Measurements from ENCODE around the gene CD9.
A peak's percentile ranks its signal among the peaks of the same experiment; 100 is the strongest.
"Not testable (repeated sequence)": the region's sequence is repeated elsewhere in the genome, so short reads cannot be mapped to it uniquely, and the experiment has no call there.

CD9 gene

DNA sequence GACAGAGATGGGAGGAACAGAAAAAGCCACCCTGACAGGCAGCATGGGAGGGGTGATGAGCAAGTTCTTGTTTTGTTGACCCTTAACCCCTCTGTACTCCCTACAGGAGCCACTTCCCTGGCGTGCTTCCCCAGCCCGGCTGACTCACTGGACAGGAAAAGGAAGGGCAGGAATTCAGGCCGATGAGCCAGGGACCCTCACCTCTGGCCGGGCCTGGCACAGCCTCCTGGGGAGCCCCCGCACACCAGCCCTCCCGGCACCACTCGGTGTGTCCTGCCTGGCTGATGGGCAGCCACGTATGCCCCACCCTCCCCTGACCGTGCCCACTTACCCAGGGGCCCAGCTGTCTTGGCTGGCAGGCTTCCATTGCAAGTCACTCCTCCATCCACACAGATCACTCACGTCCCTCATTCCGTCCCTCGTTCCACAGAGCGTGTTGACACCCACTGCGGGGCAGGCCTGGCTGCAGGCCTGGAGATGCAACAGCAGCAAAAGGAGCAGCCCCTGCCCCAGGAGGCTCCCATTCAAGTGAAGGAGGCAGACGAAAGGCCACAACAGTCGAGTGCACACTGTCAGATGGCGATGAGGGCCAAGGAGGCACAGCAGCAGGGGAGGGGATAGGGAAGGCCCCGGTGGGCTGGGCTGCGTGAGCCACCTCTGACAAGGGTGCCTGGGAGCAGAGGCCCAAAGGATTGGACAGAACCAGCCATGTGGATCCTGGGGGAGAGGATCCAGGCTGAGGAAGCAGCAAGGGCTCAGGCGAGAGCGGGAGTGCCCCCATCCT is 19.7 kb upstream of the CD9 start:
- ATAC-seq = no peak

DNA sequence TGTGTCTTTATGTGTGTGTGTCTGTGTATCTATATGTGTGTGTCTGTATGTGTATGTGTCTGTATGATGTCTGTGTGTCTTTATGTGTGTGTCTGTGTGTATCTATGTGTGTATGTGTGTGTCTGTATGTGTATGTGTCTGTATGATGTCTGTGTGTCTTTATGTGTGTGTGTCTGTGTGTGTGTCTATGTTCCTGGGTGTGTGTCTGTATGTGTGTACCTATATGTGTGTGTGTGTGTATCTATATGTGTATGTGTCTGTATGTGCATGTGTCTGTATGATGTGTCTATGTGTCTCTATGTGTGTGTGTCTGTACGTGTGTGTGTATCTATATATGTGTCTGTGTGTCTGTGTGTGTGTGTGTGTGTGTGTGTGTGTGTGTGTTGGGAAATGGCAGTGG is 19.0 kb upstream of the CD9 start:
- DNase-seq (no peak), ATAC-seq (no peak)

More for the DNA sequence above, 19.7 kb upstream of the CD9 start:
- DNase-seq = no peak

DNA sequence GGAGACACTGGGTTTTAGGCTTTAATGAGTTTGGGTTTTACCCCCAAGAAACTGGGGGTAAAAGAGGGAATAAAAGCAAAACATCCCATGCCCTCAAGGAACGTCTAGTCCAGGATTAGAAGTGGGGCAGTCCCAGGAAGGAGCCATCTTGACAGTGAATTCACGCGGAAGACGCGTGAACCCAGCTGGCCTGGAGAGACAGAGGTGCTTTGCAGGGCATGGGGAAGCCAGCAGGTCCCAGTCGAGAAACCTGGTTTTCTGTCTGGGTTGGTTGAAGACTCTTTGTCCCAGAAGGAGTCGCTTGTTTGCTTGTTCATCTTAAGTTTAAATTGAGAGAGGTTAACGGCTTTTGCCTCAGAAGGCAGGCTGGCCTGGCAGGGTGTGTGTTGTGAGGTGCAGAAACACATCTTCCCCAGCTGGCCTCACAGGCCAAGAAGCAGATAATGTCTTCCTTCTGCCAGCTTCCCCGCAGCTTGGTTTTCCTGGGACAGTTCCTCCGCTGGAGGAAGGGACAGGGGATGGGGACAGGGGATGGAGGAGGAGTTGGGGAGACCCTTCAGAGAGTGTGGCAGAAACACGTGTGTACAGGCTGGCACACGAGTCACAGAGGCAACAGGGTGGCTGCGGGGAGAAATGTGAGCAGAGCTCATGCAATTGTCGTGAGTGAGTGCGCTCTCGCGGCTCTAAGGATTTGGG is 18.5 kb upstream of the CD9 start:
- ATAC-seq (no peak), DNase-seq (no peak)

DNA sequence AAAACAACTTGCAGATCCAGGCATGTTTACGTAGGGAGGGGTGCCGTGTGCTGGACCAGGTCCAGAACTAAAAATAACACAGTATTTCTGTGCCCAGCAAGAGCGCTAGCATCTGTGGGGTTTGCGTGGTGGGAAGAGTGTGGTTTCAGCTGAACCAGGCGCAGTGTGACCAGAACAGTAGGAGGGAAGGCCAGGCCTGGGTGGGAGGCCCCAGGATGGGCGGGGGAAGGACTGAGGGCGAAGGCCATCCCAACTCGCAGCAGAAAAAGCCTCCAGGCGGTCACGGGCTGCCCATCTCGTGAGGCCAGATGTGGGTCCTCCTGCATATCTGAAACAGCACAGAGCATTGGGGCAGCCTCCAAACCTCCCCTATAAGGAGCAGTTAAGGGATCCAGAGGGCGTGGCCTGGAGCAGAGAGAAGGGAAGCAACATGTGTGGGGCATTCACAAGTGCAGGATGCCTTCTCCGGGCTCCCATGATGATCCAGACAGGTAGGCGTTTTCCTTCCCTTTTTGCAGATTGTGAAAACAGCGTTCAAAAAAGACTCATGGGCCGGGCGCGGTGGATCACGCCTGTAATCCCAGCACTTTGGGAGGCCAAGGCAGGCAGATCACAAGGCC is 17.8 kb upstream of the CD9 start:
- ATAC-seq = no peak

DNA sequence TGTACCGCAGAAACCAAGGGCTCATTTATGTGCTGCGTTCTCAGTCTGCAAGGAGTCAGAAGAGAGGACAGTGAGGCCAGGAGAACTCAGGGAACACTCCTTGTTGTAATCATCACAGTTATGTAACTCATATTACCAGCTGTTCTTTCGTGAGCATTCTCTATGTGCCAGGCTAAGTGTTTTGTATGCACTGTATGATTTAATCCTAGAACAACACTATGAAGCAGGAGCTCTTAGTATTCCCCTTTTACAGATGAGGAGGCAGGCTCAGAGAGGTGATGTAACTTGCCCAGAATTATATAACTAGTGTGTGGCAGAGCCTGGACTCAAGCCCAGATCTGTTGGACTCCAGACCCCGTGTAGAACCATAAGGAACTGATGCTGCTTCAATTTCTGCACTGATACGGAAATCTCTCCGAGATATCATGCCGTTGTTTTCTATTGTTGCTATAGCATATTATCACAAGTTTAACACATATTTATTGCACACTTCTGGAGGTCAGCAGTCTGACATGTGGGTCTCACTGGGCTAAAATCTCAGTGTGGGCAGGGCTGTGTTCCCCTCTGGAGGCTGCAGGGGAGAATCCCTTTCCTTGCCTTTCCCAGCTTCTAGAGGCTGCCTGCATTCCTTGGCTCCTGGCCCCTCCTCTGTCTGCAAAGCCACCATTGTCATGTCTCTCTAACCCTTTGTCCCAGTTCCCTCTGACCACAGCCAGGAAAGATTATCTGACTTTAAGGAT is 16.3 kb upstream of the CD9 start:
- DNase-seq = no peak
- no peak for ATAC-seq

More for the DNA sequence above, 17.8 kb upstream of the CD9 start:
- no peak for DNase-seq

DNA sequence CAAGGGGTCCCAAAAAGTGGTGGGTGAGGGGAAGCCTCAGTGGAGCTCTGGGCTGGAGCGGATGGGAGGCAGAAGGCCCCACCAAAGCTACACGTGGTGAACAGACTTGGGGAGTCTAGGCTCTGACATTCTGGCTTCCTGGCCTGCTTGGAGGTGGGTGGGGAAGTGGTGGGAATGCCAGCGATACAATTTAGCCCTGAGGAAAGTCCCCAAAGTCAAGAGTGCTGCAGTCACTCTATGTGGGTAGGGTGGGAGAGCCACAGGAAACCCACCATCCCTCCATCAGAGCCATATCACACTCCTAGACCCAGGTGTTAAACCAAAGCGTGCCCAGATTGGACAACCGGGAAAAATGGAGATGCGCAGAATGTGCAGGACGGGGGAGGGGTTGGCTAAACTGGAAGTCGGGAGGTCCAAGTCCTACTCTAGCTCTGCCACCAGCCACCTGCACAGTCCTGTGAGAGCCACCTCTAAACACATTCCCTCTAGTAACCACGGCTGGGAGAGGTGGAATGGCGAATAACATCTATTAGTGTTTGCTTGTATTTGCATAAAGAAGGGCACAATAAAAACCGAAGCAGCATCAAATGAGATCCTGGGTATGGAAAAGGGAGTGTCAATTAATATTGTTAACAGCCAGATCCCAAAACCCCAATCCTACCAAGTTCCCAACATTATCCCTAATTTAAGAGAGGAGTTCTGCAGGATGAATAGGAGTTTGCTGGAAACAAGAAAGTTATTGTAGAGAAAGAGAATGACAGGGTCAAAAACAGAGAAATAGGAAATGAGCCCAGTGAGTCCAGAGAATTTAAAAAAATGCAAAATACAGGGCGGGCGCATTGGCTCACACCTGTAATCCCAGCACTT is 14.0 kb upstream of the CD9 start:
- DNase-seq (no peak), ATAC-seq (no peak)

DNA sequence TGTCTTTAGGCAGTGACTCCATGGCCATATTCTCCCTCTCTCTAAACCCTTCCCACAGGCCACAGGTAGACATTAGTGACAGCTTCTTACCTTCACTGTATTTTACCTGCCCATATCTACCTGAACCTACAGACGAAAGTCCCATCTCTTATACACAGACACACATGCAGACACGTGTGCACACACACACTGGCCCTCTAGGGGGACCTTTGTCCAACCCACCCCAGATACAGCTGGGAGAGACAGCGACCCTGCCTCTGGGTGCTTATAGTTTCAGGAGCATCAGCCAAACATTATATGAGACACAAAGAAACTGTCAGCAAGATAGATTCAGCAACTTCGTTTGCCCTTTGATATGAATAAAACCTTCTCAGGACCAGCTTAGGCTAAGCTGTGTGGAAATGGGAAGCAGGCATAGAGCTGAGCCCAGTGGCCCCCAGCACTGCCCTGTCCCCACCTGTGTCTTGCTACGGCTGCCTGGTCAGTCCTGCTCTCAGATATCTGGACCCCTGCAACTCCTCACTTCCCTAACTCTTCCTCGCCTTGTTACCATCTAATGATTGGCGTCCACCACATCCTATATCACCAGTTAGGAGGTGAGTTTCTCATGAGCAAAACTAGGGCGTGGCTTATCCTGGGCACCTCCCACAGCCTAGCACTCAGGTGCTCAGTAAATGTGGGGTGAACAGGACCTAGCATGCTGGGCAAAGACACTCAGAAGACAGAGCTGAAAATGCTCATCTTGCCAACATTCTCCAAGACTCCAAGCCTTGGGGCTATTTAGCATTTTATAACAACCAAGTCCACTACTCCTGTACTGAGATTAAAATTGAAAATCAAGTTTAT is 12.0 kb upstream of the CD9 start:
- ATAC-seq (peak; percentile 26), DNase-seq (no peak)

DNA sequence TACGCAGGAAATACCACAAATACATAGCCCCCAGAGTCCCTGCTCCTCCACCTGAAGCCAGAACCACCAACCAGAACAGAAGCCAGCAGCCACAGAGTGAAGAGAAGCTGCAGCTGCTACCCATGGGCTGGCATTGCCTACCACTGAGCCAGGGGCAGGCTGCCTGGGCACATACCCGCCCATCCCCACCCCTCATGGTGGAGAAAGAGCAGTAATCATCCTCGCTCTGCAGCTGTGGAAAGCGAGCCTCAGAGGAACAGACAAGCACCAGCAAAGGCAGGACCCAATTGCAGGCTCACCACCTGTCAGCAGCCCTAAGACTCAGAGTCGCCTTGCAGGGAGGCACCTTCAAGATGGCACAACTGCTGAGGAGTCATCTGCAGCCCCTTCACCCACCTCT is 11.2 kb upstream of the CD9 start:
- ATAC-seq (no peak), DNase-seq (no peak)

DNA sequence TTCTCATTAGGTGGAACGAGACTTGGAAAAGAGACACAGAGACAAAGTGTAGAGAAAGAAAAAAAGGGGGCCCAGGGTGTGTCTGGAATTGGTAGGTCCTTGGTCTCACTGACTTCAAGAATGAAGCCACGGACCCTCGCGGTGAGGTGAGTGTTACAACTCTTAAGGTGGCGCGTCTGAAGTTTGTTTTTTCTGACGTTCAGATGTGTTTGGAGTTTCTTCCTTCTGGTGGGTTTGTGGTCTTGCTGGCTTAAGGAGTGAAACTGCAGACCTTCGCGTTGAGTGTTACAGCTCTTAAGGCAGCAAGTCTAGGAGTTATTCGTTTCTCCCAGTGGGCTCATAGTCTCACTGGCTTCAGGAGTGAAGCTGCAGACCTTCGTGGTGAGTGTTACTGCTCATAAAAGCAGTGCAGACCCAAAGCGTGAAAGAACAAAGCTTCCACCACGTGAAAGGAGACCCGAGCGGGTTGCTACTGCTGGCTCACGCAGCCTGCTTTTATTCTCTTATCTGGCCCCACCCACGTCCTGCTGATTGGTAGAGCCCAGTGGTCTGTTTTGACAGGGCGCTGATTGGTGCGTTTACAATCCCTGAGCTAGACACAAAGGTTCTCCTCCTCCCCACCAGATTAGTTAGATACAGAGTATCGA is 10.1 kb upstream of the CD9 start:
- ATAC-seq, DNase-seq: not testable (repeated sequence)

DNA sequence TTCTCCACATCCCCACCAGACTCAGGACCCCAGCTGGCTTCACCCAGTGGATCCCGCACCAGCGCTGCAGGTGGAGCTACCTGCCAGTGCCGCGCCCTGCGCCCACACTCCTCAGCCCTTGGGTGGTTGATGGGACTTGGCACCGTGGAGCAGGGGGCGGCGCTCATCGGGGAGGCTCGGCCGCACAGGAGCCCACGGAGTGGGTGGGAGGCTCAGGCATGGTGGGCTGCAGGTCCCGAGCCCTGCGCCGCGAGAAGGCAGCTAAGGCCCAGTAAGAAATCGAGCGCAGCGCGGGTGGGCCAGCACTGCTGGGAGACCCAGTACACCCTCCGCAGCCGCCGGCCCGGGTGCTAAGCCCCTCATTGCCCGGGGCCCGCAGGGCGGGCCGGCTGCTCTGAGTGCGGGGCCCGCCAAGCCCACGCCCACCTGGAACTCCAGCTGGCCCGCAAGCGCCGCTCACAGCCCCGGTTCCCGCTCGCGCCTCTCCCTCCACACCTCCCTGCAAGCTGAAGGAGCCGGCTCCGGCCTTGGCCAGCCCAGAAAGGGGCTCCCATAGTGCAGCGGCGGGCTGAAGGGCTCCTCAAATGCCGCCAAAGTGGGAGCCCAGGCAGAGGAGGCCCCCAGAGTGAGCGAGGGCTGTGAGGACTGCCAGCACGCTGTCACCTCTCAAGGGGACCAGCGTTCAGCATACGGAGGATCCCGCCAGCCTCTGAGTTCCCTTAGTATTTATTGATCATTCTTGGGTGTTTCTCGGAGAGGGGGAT is 9.3 kb upstream of the CD9 start:
- not testable (repeated sequence) for DNase-seq, ATAC-seq

DNA sequence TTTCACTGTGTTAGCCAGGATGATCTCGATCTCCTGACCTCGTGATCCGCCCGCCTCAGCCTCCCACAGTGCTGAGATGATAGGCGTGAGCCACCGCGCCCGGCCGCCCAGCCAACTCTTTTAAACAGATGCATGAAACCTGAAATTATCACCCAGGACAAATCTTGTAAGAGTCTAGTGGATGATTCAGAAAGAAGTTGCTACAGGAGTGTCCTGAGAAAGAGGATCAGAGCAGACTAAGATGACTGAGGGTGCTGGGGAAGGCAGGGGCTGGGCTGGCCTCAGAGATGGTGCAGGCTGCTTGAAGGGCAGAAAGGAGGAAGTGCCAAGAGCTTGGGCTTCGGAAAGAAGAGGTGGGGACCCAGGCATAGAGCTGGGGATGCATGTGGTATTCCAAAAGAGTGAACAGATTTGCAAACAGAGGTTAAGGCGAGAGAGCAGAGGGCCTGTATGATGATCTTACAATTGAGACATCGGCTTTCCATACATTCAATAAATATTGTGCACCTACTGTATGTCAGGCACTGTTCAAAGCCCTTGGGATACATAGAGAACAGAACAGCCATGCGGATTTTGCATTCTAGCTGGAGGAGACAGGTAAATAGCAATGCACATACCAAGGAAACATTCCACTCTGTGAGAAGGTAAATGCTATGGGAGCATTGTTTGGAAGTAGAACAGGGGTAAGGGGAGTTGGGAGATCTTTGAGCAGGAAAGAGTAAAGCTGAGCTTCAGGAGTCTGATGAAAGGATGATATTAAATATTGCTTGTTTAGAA is 7.4 kb upstream of the CD9 start:
- no peak for DNase-seq

DNA sequence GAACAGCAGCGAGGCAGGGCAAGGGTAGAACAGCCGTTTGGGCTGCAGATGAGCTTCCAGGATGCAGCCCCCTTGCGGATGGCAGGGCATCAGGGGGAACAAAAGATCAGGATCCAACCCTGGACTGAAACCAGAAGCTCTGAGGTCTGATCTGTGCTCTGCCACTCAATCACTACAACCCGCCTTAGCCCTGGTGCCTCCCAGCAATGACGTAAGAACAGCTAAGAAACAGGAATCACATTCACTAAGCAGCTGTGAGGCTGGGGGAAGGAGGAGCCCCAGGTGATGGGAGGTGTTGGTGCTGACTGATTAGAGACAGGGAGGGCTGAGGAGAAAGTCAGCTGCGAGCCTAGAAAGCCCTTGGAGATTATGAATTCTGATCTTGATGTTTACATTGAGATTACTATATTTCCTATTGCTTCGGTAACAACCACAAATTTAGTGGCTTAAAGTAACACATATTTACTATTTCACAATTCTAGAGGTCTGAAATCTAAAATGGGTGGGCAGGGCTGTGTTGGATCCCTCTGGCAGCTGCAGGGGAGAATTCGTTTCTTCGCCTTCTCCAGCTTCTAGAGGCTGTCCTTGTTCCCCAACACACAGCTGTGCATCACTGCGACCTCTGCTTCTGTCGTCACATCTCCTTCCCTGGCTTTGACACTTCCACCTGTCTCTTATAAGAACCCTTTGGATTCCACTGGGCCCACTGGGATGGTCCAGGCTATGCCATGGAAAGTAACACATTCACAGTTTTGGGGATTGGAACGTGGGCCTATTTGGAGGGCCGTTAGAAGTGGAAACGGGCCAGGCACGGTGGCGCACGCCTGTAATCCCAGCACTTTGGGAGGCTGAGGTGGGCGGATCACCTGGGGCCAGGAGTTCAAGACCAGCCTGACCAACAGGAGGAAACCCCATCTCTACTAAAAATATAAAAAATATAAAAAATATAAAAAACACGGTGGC is 6.1 kb upstream of the CD9 start:
- DNase-seq = no peak
- no peak for ATAC-seq

More for the DNA sequence above, 7.4 kb upstream of the CD9 start:
- ATAC-seq = no peak

DNA sequence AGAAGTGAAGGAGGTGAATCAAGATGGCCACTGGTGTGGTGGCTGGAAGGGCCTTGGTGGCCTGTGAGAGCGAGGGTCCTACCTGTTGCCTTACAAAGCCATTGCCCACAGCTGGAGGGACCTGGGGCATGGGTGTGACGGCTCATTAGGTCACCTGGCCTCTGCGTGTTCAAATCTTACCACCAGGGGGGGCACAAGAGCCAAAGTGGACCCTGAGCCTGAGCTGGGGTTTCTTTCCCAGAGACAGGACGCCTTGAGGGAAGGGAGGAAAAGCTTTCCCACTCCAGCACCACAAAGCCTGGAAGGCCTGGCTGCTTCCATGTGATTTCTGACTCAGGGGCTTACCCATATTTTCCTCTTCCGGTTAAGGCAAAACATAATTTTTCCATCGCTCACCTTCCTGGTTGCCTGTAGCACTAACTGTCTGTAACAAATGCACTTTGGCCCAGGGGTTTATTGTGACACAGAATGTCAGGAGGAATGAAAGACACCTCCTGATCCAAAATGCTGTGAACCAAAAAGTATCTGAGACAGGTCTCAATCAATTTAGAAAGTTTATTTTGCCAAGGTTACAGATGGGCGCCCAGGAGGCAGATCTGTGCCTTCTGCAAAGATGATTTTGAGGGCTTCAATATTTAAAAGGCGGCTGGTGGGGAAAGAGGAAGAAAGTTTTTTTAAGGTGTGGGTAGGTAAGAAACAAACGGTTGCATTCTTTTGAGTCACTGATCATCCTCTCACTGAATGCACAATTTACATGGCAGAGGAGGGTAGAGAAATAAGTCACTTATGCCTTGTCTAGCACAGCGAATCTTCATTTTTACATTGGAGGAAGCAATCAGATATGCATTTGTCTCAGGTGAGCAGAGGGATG is 4.3 kb upstream of the CD9 start:
- DNase-seq = peak; percentile 86

DNA sequence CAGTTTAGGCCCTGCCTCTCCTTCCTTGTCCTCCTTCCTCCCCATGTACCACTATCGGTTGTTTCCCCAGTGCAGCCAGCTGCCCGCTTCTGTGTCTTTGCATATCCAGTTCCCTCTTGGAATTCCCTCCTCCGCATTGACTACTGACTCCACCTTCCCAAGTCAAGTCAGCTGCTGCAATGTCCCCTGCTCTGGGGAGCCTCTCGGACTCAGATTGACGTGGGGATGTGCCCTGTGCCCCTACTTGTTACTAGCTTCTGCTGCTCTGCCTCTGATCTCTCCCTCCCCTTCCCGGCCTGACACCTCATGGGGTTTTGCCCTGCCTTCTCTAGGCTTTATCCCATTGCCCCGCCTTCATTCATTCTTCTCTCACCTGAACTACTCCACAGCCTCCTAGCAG is 2.1 kb upstream of the CD9 start:
- no peak for ATAC-seq
- no peak for DNase-seq

More for the DNA sequence above, 4.3 kb upstream of the CD9 start:
- peak; percentile 76 for ATAC-seq

DNA sequence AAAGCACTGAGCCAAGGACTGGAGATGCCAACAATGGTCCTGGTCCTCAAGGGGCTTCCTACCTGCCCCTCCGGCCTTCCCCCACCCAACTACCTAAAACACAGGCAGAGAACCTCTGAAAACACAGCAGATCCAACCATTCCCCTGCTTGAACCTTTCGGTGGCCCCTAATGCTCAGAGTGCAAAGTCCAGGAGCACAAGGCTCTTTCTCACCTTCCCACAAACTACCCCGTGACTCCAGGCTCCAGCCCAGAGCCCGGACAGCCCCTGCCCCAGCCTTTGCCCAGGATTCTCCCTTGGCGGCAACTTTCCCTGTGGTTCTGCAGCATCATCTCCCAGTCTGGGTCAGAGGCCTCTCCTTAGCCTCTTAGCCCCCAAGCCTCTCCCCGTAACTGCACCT is 1.6 kb upstream of the CD9 start:
- DNase-seq = no peak
- ATAC-seq = no peak

DNA sequence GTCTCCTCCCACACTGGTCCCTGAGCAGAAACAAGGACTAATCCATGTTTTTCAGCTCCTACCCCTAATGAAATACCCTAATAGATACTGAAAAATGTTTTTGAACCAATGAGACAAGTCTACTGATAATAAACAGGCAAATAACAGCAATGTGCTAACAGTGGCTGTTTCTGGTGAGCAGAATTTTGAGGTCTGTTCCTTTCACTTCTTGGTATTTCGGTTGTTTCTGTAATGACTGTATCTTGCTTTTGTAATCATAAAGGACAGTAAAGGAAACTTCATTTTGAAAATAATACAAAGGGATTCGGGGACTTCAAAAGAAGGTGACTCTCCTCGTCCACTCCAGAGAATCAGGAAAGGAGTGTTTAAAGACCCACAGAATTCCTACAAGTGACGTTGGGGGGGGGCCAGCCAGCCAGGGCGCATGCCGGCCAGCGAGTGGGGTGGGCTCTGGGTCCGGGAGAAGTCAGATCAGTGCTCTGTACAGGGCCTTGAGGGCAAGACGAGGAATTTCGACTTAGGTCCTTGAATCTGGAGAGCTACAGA is 1.1 kb upstream of the CD9 start:
- ATAC-seq (no peak), DNase-seq (no peak)
